ENCODE data around the gene HSPBP1. TPM values are rescaled to one million over a fixed set of nuclear protein-coding genes. Genes with fewer than 3 reads are reported as not detected.

Gene HSPBP1
- total and polyA plus RNA-seq, 2 of the 13 experiments (the other 11 are each of a cell fraction or from before 2014, with no cell fraction given) = 22.3 to 33.7 TPM

DNA sequence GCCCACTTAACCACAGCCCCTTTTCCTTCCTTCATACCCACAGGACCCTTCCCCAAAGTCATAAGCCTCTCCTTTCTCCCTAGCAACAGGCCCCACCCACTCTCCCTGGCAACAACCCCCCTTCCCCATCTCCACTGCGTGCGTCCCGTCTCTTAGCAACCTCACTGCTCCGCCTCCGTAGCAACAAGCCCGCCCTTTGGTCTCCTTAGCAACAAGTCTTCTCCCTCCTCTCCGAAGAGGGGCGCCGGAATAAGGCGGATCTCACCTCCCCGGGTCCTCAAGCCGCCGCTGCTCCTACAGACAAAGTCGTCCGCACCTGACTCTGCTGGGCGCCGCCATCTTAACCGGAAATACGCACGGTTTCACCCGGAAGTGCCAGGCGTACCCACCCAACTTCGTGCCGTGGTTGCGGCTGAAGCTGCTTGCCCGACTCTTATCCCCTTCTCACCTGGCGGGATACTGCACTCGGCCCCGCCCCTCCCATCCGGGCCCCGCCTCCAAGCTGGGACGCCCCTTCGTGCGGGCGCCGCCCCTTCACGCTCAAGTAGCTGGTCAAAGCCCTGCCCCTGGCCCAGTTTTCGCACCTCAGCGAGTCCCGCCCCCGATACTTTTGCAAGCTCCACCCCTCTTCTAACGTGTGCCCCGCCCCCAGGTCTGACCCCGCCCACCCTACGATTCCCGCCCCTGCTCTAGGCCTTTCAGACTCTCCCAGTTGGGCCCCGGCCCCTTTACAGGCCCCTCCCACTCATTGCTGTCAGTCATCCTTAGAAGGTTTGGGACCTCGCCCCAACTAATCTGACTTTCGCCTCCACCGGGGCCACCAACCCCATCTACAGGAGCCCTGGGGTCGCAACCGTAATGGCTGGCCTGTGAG, at the start of gene HSPBP1 (continued):
- TF ChIP-seq, protein P1, sequence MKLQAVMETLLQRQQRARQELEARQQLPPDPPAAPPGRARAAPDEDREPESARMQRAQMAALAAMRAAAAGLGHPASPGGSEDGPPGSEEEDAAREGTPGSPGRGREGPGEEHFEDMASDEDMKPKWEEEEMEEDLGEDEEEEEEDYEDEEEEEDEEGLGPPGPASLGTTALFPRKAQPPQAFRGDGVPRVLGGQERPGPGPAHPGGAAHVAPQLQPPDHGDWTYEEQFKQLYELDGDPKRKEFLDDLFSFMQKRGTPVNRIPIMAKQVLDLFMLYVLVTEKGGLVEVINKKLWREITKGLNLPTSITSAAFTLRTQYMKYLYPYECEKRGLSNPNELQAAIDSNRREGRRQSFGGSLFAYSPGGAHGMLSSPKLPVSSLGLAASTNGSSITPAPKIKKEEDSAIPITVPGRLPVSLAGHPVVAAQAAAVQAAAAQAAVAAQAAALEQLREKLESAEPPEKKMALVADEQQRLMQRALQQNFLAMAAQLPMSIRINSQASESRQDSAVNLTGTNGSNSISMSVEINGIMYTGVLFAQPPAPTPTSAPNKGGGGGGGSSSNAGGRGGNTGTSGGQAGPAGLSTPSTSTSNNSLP (IDR thresholded peaks at IDR 0.05; ENCODE audit: low read depth, low read length) = no peak
- TF ChIP-seq MEF2D (CRISPR knock-in tag; IDR thresholded peaks at IDR 0.05) = no peak; the same call in 1 of the 2 replicates
- TF ChIP-seq, protein P2, sequence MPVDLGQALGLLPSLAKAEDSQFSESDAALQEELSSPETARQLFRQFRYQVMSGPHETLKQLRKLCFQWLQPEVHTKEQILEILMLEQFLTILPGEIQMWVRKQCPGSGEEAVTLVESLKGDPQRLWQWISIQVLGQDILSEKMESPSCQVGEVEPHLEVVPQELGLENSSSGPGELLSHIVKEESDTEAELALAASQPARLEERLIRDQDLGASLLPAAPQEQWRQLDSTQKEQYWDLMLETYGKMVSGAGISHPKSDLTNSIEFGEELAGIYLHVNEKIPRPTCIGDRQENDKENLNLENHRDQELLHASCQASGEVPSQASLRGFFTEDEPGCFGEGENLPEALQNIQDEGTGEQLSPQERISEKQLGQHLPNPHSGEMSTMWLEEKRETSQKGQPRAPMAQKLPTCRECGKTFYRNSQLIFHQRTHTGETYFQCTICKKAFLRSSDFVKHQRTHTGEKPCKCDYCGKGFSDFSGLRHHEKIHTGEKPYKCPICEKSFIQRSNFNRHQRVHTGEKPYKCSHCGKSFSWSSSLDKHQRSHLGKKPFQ (CRISPR knock-in tag; IDR thresholded peaks at IDR 0.05; ENCODE audit: insufficient replicate concordance) = peak; percentile 20
- no peak for TF ChIP-seq ZNF33B (CRISPR knock-in tag; IDR thresholded peaks at IDR 0.05)
- TF ChIP-seq, protein P3, sequence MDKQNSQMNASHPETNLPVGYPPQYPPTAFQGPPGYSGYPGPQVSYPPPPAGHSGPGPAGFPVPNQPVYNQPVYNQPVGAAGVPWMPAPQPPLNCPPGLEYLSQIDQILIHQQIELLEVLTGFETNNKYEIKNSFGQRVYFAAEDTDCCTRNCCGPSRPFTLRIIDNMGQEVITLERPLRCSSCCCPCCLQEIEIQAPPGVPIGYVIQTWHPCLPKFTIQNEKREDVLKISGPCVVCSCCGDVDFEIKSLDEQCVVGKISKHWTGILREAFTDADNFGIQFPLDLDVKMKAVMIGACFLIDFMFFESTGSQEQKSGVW (CRISPR knock-in tag; IDR thresholded peaks at IDR 0.05; ENCODE audit: borderline replicate concordance) = 0 out of 2 replicates have a peak, but pooled peaks have one; percentile 59
- TF ChIP-seq, protein P4, sequence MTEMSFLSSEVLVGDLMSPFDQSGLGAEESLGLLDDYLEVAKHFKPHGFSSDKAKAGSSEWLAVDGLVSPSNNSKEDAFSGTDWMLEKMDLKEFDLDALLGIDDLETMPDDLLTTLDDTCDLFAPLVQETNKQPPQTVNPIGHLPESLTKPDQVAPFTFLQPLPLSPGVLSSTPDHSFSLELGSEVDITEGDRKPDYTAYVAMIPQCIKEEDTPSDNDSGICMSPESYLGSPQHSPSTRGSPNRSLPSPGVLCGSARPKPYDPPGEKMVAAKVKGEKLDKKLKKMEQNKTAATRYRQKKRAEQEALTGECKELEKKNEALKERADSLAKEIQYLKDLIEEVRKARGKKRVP (CRISPR knock-in tag; IDR thresholded peaks at IDR 0.05) = no peak
- TF ChIP-seq MIER3 (CRISPR knock-in tag; IDR thresholded peaks at IDR 0.05; ENCODE audit: borderline replicate concordance) = no peak; the same call in 1 of the 2 replicates
- peak; percentile 99 for TF ChIP-seq GABPA (IDR thresholded peaks at IDR 0.05; ENCODE audit: low read depth, low read length)
- TF ChIP-seq GABPA (CRISPR knock-in tag; IDR thresholded peaks at IDR 0.05; ENCODE audit: low read depth) = peak; percentile 99
- no peak for TF ChIP-seq ZNF577 (CRISPR knock-in tag; IDR thresholded peaks at IDR 0.05; ENCODE audit: borderline replicate concordance, low read depth)
- TF ChIP-seq HMGA1 (CRISPR knock-in tag; conservative IDR thresholded peaks at IDR 0.05) = no peak
- TF ChIP-seq ZNF234 (CRISPR knock-in tag; conservative IDR thresholded peaks at IDR 0.05) = no peak
- peak; percentile 91 for TF ChIP-seq ATF1 (CRISPR knock-in tag; IDR thresholded peaks at IDR 0.05)
- no peak for TF ChIP-seq ZNF138 (CRISPR knock-in tag; IDR thresholded peaks at IDR 0.05; ENCODE audit: low read depth)
- TF ChIP-seq ZNF17 (CRISPR knock-in tag; IDR thresholded peaks at IDR 0.05) = no peak
- no peak for TF ChIP-seq ZNF879 (CRISPR knock-in tag; IDR thresholded peaks at IDR 0.05)
- TF ChIP-seq ZSCAN25 (CRISPR knock-in tag; IDR thresholded peaks at IDR 0.05) = no peak
- no peak for TF ChIP-seq AGO2 (optimal IDR thresholded peaks at IDR 0.05; ENCODE audit: low read depth, low read length)
- peak; percentile 75; the same call in 1 of the 2 replicates for TF ChIP-seq ZNF790 (CRISPR knock-in tag; IDR thresholded peaks at IDR 0.05; ENCODE audit: borderline replicate concordance)
- TF ChIP-seq CREB1 (IDR thresholded peaks at IDR 0.05) = peak; percentile 72
- peak; percentile 95 for TF ChIP-seq CREB1 (CRISPR knock-in tag; IDR thresholded peaks at IDR 0.05)
- TF ChIP-seq ZNF136 (CRISPR knock-in tag; IDR thresholded peaks at IDR 0.05; ENCODE audit: low read depth) = no peak
- TF ChIP-seq RARG (CRISPR knock-in tag; IDR thresholded peaks at IDR 0.05; ENCODE audit: low read depth) = no peak

All from HepG2 (cell line).